Parathyroid adenoma (tissue), 2 donors: ENCODE data around the gene MGP.

ENCODE experiments used
- H2AFZ ChIP-seq: fragments of 300-600 bp; sonication (generic); one replicate; pipeline ENCODE4 v1.7.0; 2017; ENCODE audit warnings: antibody characterized with exemption, mild to moderate bottlenecking
- H3K27ac ChIP-seq: fragments of 300-600 bp; sonication (generic); one replicate; pipeline ENCODE4 v1.7.0; 2017
- H3K27me3 ChIP-seq: fragments of 300-600 bp; sonication (generic); one replicate; pipeline ENCODE4 v1.7.0; 2017; ENCODE audit warnings: low read length; ENCODE audit not compliant: control insufficient read depth, insufficient read depth
- H3K36me3 ChIP-seq: fragments of 300-600 bp; sonication (generic); one replicate; pipeline ENCODE4 v1.7.0; 2017; ENCODE audit warnings: low read length; ENCODE audit not compliant: control insufficient read depth, insufficient read depth
- H3K4me1 ChIP-seq: fragments of 300-600 bp; sonication (generic); one replicate; pipeline ENCODE4 v1.7.0; 2017; ENCODE audit warnings: control low read depth
- H3K4me2 ChIP-seq: fragments of 300-600 bp; sonication (generic); one replicate; pipeline ENCODE4 v1.7.0; 2017; ENCODE audit warnings: low read length
- H3K4me3 ChIP-seq: fragments of 300-600 bp; sonication (generic); one replicate; pipeline ENCODE4 v1.7.0; 2017; ENCODE audit warnings: low read depth, low read length
- H3K79me2 ChIP-seq: fragments of 300-600 bp; sonication (generic); one replicate; pipeline ENCODE4 v1.7.0; 2017; ENCODE audit warnings: control low read depth
- H3K9ac ChIP-seq: fragments of 300-600 bp; sonication (generic); one replicate; pipeline ENCODE4 v1.7.0; 2017; ENCODE audit warnings: mild to moderate bottlenecking
- H3K9me3 ChIP-seq: fragments of 300-600 bp; sonication (generic); one replicate; pipeline ENCODE4 v1.7.0; 2017; ENCODE audit warnings: low read length; ENCODE audit not compliant: control insufficient read depth
- TF ChIP-seq, protein P1 (sequence below): fragments of 300-600 bp; sonication (generic); IDR thresholded peaks from one replicate; pipeline ENCODE4 v1.7.0; 2017; ENCODE audit warnings: antibody characterized with exemption, mild to moderate bottlenecking
- donor health status: primary hyperparathyroidism.

MGP gene

DNA sequence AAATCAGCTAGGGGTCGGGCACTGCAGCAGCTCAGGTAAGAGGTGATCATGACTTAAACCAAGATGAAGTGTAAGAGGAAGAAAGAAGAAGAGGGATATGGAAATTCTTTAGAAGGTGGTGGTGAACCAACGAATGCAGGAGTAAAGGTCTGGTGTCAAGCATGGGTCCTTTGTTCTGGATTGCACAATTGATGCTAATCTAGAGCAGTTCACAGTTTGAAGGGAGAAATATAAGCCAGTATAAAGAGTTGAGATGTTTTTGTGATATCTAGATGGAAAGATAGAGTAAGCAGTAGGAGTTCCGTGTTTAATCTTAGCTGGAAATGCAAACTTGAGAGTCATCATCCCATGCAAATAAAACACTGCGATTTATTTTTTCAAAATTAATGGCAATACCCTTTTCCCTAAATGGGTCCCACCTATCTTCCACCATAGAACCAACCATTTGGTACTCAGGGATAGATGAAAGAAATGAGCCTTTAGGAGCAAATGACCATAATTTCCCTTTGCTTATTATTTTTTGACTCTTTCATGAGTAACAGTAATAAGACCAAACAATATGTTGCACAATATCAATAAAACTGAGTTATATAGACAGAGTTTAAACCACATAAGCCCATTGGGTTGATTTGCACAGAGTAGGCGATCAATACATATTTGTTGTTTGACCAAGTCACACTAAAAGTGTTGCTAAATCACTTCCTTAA lies 15.0 kb upstream of the MGP start:
- Histone ChIP-seq H3K79me2 (no peaks in the 10 kb centered on the region), H3K27me3 (no peaks in the 10 kb centered on the region), H3K9ac (no peak overlapping the region), H3K36me3 (no peaks in the 10 kb centered on the region), H2AFZ (no peak overlapping the region), H3K27ac (no peak overlapping the region), H3K9me3 (no peaks in the 10 kb centered on the region), H3K4me2 (no peak overlapping the region), H3K4me1 (no peaks in the 10 kb centered on the region), H3K4me3 (no peak overlapping the region)
- TF ChIP-seq, protein P1, sequence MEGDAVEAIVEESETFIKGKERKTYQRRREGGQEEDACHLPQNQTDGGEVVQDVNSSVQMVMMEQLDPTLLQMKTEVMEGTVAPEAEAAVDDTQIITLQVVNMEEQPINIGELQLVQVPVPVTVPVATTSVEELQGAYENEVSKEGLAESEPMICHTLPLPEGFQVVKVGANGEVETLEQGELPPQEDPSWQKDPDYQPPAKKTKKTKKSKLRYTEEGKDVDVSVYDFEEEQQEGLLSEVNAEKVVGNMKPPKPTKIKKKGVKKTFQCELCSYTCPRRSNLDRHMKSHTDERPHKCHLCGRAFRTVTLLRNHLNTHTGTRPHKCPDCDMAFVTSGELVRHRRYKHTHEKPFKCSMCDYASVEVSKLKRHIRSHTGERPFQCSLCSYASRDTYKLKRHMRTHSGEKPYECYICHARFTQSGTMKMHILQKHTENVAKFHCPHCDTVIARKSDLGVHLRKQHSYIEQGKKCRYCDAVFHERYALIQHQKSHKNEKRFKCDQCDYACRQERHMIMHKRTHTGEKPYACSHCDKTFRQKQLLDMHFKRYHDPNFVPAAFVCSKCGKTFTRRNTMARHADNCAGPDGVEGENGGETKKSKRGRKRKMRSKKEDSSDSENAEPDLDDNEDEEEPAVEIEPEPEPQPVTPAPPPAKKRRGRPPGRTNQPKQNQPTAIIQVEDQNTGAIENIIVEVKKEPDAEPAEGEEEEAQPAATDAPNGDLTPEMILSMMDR: no peak

DNA sequence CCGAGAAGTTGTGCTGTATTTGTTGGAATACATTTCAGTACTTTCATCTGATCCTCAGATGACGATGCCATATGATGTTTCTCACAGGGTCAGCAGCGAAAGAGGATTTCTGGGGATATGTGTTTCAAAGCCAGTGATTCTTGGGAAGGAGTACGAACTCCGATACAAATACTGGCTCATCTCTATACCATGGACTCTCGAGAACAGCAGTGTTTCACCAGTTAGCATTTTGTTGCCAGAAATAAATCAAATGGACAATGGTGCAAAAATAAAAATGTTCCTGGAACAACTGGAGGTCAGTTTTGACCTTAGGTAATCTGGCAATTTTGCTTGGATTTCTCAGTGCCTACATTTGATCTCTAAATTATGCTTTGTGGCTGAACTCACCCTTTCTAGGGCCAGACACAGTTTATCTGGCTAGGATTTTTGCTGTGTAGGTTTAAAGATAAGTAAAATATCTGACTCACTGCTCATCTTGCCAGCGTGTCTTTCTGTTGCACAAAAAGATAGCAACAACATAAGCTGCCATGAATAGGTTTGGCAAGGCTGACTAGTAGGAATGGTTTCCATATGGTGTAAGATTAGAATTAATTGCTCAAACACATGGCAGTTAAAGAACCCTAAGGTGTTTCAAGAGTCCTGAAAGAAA lies 11.0 kb upstream of the MGP start:
- Histone ChIP-seq H3K27ac (no peak overlapping the region), H2AFZ (no peak overlapping the region), H3K4me1 (no peaks in the 10 kb centered on the region), H3K79me2 (no peaks in the 10 kb centered on the region), H3K9me3 (no peaks in the 10 kb centered on the region), H3K36me3 (no peaks in the 10 kb centered on the region), H3K27me3 (no peaks in the 10 kb centered on the region), H3K4me2 (no peak overlapping the region), H3K4me3 (no peak overlapping the region), H3K9ac (no peak overlapping the region)
- TF ChIP-seq, protein P1: no peak

DNA sequence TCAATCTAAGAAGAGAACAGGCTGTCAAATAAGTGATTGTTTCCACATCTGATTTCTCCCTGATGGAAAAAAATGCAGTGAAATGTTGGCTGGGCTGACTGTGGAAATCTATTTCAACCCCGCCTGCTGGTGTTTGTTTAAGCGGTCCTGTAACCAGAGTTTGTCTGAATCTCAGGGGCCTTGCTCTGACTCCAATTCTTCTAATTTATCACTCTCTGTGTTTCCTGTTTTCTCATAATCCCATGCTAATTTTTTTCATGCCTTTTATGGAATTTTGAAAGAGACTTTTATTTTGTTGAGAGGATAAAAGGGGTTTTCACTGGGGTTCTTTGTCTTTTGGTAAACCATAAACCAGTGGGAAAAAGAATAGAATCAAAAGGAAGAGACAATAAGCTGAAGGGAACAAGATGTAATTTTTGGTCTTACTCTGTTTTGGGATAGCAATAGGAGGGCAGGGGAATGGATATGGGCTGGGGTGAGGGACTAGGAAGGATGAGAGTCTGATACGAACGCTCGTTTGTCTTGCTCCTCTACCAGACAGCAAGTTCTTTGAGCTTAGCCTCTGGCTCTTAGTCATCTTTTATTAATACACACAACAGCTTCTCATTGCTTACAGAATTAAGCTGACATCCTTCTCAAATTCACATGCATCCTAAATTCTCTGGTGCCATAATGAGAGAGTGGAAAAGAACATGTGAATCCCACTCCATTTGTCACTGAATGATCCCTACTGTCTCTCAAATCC lies 8.0 kb upstream of the MGP start:
- TF ChIP-seq, protein P1: no peak
- Histone ChIP-seq H3K36me3 (no peaks in the 10 kb centered on the region), H3K79me2 (no peaks in the 10 kb centered on the region), H3K9me3 (no peaks in the 10 kb centered on the region), H3K27ac (peak overlapping the region; percentile 43), H3K4me1 (no peaks in the 10 kb centered on the region), H3K4me2 (no peak overlapping the region), H3K9ac (no peak overlapping the region), H3K4me3 (no peak overlapping the region), H2AFZ (no peak overlapping the region), H3K27me3 (no peaks in the 10 kb centered on the region)

DNA sequence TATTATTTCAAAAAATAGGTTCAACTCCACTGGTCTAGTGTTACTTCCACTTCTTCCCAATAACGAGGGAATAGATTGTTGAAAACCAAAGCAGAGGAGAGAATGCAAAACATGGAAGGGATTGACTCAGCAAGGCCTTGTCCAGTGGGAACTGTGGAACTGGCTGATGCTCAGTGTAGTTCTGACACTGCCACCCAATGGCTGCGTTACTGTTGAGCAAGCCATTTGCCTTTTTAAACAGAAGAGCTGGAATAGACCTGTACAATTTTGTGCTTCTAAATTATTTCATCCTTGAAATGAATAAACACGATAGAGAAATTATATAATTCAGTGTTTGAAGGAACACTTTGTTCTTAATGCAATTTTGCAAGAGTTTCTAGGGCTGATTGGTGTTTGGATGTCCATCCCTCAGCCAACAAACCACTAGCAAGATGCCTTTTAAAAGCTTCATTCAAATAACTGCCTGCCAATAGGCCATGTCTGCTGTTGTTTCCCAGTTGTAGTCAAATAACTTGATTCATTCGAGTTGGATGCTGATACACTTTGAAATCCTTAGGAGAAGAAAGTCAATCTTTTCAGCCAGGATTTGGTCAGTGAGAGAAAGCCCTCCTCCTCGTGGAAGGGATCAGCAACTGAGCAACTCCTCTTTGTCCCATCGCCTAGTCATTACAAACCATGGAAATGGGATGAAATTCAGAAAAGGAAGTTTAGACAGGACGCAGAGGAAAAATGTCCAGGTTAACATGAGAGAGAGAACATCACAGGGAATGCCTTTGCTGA lies 7.3 kb upstream of the MGP start:
- Histone ChIP-seq H3K4me1 (no peaks in the 10 kb centered on the region), H3K27ac (no peak overlapping the region), H3K9me3 (no peaks in the 10 kb centered on the region), H3K27me3 (no peaks in the 10 kb centered on the region), H3K9ac (no peak overlapping the region), H3K36me3 (no peaks in the 10 kb centered on the region), H3K4me3 (no peak overlapping the region), H3K4me2 (no peak overlapping the region), H3K79me2 (no peaks in the 10 kb centered on the region), H2AFZ (no peak overlapping the region)
- TF ChIP-seq, protein P1: no peak
